ENCODE measurements around the gene LAMTOR4.
"Not testable (repeated sequence)": the region's sequence is repeated elsewhere in the genome, so short reads cannot be mapped to it uniquely, and the experiment has no call there.

Gene LAMTOR4

DNA sequence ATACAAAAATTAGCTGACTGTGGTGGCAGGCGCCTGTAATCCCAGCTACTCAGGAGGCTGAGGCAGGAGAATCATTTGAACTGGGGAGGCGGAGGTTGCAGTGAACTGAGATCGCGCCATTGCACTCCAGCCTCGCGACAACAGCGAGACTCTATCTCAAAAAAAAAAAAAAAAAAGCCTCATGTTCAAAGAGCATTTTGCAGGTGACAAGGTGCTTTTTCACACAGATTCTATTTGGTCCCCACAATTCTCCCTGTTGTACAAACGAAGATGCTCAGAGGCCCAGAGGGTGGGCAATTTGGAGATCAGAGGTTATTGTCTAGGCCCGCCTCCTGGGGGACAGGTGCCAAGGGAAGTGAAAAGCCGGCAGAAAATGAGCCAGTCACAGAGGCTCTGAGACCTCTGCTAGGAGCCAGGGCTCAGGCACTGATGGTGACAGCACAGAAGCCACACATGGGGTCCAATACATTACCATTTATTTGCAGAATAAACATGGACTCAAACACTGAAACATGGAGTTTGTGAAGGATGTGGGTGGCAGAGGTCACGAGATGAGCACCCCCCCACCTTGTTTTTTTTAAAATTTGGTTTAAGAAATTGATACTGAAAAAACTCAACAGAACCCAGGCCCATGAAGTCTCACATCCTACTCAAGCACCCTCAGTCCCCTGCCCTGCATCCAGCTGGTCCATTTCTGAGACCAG lies 20.6 kb downstream of the LAMTOR4 start:
- H3K36me3 Mint-ChIP-seq = no peaks in the 10 kb centered on the region
- peak overlapping the region; percentile 76 for H3K27ac Mint-ChIP-seq
- no peaks in the 10 kb centered on the region for H3K9me3 Mint-ChIP-seq (ENCODE audit: low read depth)
- peak overlapping the region; percentile 85 for H3K4me3 Mint-ChIP-seq
- peaks cover 62% of the 10 kb centered on the region for H3K4me1 Mint-ChIP-seq (ENCODE audit: low read depth)
- H3K27me3 Mint-ChIP-seq = no peaks in the 10 kb centered on the region

DNA sequence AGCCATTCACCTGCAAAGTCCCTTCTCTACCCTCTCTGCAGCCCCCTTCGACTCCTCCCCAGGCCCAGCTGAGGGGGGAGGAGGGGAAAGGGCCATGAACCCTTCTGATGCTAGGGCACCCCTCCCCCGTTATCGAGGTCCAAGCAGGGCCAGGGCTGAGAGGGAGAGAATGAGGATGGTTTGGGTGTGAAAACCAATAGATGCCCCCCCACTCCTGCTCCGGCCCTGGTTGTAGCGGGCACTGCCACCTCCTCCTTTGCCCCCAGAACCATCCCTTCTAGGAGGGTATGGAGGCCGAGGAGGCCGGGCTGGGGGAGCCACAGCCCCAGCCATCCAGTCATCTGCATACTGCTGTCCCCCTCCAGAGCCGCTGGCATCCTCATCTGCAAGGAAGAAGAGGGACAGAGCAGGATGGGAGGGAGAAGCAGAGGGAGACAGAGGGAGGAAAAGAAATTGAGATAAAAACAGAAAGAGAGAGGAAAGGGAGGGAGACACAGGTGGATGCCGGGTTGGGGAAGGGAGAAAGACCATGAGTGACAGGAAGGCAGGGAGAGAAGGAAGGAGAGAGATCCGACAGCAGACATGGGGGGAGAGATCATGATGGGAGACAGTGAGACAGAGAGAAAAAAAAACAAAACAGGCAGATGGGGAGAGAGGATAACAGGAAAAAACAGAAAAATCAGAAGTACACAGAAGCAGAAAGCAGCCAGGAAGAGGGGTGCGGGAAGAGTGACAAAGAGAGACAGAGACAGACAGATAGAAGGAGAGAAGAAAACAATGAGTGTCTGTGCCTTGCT lies 21.6 kb downstream of the LAMTOR4 start:
- no peaks in the 10 kb centered on the region for H3K27me3 Mint-ChIP-seq
- no peaks in the 10 kb centered on the region for H3K9me3 Mint-ChIP-seq (ENCODE audit: low read depth)
- H3K4me3 Mint-ChIP-seq = peak overlapping the region; percentile 81
- peaks cover 64% of the 10 kb centered on the region for H3K4me1 Mint-ChIP-seq (ENCODE audit: low read depth)
- H3K27ac Mint-ChIP-seq = peak overlapping the region; percentile 76
- H3K36me3 Mint-ChIP-seq = no peaks in the 10 kb centered on the region

DNA sequence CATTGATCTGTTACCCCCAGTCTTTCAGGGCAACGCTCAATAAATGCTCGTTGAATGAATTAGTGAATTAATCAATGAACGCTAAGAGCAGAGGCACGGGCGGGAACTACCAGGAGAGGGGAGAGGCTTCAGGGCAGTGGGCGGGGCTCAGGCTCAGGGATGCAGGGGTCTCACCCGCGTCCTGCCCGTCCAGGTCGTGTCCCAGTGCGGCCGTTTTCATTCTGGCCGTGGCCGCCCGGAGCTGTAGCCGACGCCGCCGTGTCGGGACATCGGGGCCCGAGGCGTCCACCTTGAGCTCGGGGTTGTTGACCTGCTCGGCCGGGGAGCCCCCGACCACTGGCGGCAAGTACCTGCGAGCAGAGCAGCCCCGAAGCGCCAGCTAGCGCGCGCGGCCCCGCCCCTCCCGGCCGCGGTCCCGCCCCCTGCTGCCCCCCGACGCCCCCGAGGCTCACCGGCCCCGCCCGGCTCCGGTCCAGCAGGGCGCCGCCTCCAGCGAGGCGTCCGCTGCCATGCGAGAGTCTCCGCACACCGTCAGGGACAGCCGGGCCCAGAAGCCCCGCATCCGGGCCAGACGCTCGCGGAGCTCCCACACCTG lies 22.5 kb downstream of the LAMTOR4 start:
- H3K4me3 Mint-ChIP-seq = peak overlapping the region; percentile 81
- H3K4me1 Mint-ChIP-seq (ENCODE audit: low read depth) = peaks cover 62% of the 10 kb centered on the region

DNA sequence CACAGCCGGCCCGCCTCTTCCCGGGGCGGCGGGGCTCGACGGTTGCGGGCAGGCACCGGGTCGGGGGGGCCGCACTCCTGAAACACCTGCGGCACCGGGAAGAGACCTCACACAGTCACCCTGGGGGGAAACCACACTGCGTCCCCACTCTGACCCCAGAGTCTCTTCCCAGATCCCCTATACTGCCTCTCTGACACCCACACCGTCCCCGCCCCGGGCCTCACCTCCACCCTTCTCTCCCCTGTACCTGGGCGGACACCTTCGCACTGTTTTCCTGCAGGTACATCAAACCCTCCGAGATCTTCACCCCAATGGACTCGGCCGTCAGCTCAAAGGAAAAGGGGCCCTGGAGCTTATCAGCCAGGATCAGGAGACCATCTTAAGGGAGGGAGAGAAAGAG lies 23.1 kb downstream of the LAMTOR4 start:
- H3K4me1 Mint-ChIP-seq (ENCODE audit: low read depth) = peaks cover 60% of the 10 kb centered on the region
- H3K27me3 Mint-ChIP-seq = no peaks in the 10 kb centered on the region
- no peaks in the 10 kb centered on the region for H3K9me3 Mint-ChIP-seq (ENCODE audit: low read depth)
- peak overlapping the region; percentile 50 for H3K27ac Mint-ChIP-seq
- peak overlapping the region; percentile 78 for H3K4me3 Mint-ChIP-seq
- H3K36me3 Mint-ChIP-seq = no peaks in the 10 kb centered on the region

More for the DNA sequence above, 22.5 kb downstream of the LAMTOR4 start:
- Mint-ChIP-seq H3K36me3 (no peaks in the 10 kb centered on the region), H3K27me3 (no peaks in the 10 kb centered on the region), H3K9me3 (ENCODE audit: low read depth) (no peaks in the 10 kb centered on the region), H3K27ac (peak overlapping the region; percentile 34)

DNA sequence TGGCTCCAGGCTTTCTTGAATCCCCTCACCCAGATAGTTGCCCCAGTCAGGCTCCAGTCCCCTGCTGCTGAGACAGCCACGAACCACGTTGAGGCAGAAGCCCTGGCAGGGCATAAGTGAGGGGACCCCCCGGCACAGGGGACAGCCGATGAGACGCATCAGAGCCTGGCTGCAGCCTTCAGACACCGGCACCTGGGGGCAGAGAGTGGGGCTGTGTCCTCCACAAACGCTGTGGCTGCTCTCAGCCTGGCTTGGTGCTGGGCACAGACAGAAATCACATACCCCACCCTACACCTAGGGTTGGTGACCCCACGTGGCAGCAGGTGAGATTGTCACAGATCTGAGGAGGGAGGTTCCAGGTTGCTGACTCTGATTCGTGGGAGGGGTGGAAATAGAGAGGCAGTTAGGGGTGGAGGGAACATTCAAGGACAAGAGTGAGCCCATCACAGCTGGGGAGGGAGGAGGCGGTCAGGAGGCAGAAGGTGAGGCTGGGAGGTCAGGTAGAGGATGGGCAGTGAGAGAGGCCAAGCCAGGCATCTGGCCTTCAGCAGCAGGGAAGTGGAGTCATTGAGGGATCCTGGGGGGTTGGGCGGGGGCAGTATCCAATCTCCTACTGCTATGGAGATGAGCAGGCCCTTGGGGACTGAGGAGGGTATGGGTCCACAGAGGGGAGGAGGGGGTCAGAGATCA lies 25.2 kb downstream of the LAMTOR4 start:
- Mint-ChIP-seq H3K4me3 (no peak overlapping the region), H3K9me3 (ENCODE audit: low read depth) (no peaks in the 10 kb centered on the region), H3K27ac (no peak overlapping the region), H3K27me3 (no peaks in the 10 kb centered on the region), H3K4me1 (ENCODE audit: low read depth) (peaks cover 39% of the 10 kb centered on the region), H3K36me3 (no peaks in the 10 kb centered on the region)

DNA sequence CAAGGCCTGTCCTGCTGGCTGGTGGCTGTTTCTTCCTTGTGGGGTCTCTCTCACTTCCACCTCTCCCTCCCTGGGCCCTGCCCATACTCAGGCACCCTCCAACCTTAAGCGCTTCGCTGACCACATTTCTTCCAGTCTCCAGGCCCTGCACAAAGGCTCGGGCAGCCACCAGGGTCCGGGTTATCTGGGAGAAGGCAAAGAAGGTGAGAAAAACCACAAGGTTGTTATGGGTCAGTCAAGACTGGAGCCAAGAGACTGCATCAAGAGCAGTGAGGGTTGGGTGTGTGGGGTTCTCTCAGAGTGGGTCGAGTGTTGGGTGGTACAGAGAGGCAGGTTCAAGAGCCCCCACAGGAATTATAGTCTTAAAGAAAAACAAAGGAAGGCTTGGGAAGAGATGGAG lies 25.9 kb downstream of the LAMTOR4 start:
- Mint-ChIP-seq H3K9me3 (ENCODE audit: low read depth) (no peaks in the 10 kb centered on the region), H3K27ac (no peak overlapping the region), H3K4me3 (no peak overlapping the region), H3K36me3 (no peaks in the 10 kb centered on the region), H3K27me3 (no peaks in the 10 kb centered on the region), H3K4me1 (ENCODE audit: low read depth) (peaks cover 36% of the 10 kb centered on the region)

DNA sequence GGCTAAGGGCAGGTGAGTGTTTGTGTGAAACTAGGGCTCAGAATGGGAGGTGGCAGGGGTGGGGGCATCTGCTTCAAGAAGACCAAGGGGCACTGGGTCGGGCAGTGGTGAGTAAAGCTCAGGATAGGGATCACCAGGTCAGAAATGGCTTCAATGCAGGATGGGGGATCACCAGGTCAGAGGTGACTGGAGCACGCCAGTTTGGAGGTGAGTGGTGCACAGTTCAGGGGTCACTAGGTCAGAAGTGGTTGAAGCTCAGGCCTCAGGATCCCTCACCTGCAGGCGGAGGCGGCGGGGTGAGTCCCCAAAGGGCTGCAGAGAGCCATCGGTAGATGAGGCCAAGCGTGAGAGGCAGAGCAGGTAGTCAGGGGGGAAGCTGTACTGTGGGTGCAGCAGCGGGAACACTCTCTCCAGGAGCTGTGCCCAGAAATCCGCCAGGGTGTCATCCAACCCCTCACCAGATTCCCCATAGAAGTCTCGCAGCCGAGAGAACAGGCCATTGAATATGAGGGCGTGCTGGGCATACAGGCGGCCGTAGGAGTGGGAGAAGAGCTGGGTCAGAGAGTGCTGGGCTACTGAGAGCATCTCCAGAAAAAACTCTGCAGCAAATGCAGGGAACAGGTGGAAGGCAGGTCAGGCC lies 26.7 kb downstream of the LAMTOR4 start:
- peak overlapping the region; percentile 65 for H3K4me3 Mint-ChIP-seq
- H3K27ac Mint-ChIP-seq = peak overlapping the region; percentile 64
- no peaks in the 10 kb centered on the region for H3K9me3 Mint-ChIP-seq (ENCODE audit: low read depth)
- H3K36me3 Mint-ChIP-seq = peaks cover 1% of the 10 kb centered on the region
- H3K27me3 Mint-ChIP-seq = no peaks in the 10 kb centered on the region
- H3K4me1 Mint-ChIP-seq (ENCODE audit: low read depth) = peaks cover 32% of the 10 kb centered on the region

DNA sequence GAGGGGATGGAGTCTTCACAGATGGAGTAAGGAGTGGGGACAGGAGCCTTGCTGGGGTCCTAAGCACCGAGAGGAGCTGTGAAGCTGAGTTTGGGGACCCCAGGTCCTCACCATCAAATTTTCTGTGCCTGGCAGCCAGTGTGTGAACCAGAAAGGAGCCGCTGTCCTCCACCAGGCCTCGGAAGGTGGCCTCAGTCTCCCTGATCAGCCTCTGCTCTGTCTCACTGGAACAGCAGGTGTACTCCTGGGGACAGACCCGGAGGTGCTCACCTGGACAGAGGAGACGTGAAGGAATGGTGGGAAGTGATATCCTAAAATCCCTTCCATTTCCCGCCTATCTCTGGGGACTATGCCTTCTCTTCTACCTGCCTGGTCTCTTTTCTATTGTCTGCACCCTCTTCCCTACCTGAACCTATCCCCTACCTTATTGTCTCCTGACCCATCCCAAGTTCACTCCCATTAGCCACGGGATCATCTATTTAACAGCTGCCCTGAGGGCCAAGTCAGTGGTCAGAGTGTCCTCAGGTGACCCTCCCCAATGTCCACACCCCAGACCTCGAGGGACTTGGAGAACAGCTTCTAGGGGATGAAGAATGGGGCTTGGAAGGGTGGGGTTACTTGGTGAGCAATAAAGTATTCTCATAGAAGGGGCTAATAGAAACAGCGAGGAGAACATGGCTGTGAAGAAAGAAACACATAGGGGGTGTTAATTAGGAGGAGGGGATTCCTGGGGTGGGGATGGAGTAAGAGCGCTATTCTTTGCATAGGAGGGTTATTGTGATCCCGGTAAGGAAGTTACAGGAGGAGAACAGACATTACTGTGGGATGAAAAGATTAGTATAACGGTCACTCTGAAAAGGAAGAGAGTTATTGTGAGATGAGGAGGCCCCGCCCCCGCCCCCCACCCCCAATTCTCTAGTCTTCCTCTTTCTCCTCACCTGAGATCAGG lies 27.7 kb downstream of the LAMTOR4 start:
- H3K4me3 Mint-ChIP-seq = peak overlapping the region; percentile 76

DNA sequence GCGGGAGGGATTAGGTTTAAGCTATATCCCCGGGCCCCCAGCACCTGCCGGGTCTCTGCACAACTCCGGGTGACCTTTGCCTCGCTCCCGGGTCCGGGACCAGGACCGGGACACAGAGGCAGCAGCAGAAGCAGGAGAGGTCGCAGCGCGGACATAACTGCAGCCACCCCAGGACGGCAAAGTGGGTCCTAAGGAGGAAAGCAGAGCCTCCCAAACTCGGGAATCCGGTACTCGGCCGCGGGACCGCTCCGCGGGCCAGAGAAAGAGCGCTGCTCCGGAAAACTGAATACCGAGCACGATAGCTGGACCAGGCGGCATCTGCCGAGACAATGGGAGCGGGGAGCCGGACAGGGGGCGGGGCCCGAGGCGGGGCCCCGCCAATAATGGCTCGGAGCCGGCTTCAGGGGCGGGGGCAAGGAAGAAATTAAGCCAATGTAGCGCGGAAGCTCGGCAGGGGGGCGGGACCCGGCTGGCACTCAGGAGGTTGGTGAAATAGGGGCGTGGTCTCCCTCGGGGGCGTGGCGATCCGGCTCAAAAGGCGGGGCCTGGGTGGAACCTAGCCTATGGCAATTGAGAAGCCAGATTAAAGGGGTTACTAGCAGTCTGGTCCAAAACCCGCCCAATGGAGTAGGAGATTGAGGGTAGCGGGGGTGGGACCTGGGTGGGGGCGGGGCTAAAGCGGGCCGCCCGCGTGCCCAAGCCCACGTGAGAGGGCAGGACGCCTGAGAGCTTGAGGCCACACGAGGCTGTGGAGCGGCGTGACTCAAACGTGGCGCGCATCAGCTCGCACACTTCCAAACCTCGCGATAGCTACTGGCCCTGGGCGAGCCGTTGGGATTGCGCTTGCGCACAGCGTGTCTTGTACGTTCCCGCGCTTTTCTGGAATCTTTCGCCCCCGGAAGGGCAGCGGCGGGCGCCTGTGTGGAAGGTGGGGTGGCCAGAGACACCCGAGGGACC lies 28.6 kb downstream of the LAMTOR4 start, which contains the start of the genes GPC2 and STAG3:
Gene GPC2 (minus strand): TSS at position 337 of the 957 bp plus-strand sequence. CDS start 182 bp downstream, at position 155.
Gene STAG3 (plus strand): TSS at position 874 of the 957 bp plus-strand sequence. CDS start 2,639 bp downstream, outside the sequence.
- Mint-ChIP-seq H3K27ac (no peak within 1 kb of the TSS), H3K9me3 (ENCODE audit: low read depth) (no peaks in the 10 kb centered on the region), H3K4me1 (ENCODE audit: low read depth) (peaks cover 43% of the 10 kb centered on the region), H3K27me3 (no peaks in the 10 kb centered on the region), H3K4me3 (peak within 1 kb of the TSS; percentile 76), H3K36me3 (peaks cover 3% of the 10 kb centered on the region)

More for the DNA sequence above, 27.7 kb downstream of the LAMTOR4 start:
- Mint-ChIP-seq H3K36me3 (peaks cover 3% of the 10 kb centered on the region), H3K27me3 (no peaks in the 10 kb centered on the region), H3K4me1 (ENCODE audit: low read depth) (peaks cover 36% of the 10 kb centered on the region), H3K27ac (no peak overlapping the region), H3K9me3 (ENCODE audit: low read depth) (no peaks in the 10 kb centered on the region)

DNA sequence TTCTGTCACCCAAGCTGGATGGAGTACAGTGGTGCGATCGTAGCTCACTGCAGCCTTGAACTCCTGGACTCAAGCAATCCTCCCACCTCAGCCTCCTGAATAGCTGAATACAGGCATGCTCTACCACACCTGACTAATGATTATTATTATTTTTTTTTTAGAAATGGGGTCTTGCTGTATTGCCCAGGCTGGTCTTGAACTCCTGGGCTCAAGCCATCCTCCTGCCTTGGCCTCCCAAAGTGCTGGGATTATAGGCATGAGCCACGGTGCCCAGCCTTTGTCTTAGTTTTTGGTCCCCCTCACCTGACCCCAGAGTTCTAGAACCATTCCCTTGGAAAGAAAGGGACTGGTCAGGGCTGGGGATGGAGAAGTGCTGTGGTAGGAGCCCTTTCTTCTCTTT lies 31.4 kb downstream of the LAMTOR4 start:
- H3K4me1 Mint-ChIP-seq (ENCODE audit: low read depth) = peaks cover 49% of the 10 kb centered on the region
- not testable (repeated sequence) for H3K27me3 Mint-ChIP-seq; H3K36me3 Mint-ChIP-seq; H3K9me3 Mint-ChIP-seq (ENCODE audit: low read depth)
- H3K4me3 Mint-ChIP-seq = peak overlapping the region; percentile 52
- peak overlapping the region; percentile 58 for H3K27ac Mint-ChIP-seq

DNA sequence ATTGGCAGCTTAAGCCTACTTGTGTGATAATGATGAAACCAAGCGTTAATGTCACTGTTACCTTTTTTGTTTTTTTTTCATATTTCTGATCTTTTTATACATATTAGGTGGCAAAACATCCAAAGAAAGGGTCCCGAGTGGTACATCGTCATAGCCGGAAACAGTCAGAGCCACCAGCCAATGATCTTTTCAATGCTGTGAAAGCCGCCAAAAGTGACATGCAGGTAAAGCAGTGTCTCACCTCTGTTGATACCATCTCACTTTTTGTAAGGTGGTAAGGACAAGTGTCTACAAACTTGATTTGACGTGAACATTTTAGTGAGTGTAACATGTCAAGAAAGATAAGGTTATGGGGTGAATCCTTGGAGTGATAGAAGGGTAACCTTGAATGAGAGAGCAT lies 33.9 kb downstream of the LAMTOR4 start:
- H3K27ac Mint-ChIP-seq = peak overlapping the region; percentile 30
- not testable (repeated sequence) for H3K9me3 Mint-ChIP-seq (ENCODE audit: low read depth); H3K36me3 Mint-ChIP-seq; H3K27me3 Mint-ChIP-seq; H3K4me3 Mint-ChIP-seq
- H3K4me1 Mint-ChIP-seq (ENCODE audit: low read depth) = peaks cover 39% of the 10 kb centered on the region

DNA sequence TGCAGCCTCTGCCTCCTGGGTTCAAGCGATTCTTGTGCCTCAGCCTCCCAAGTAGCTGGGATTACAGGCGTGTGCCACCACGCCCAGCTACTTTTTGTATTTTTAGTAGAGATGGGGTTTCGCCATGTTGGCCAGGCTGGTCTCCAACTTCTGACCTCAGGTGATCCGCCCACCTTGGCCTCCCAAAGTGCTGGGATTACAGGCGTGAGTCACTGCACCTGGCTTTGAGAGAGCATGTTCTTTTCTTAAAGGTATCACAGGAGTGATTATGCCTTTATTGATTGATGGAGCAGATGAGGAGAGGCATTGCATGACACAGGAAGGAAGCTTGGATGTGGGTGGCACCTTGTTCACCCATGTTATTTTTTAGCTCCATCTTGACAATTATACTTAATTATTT lies 34.4 kb downstream of the LAMTOR4 start:
- H3K4me1 Mint-ChIP-seq (ENCODE audit: low read depth) = peaks cover 39% of the 10 kb centered on the region
- H3K27me3 Mint-ChIP-seq; H3K27ac Mint-ChIP-seq; H3K4me3 Mint-ChIP-seq; H3K36me3 Mint-ChIP-seq; H3K9me3 Mint-ChIP-seq (ENCODE audit: low read depth): not testable (repeated sequence)

DNA sequence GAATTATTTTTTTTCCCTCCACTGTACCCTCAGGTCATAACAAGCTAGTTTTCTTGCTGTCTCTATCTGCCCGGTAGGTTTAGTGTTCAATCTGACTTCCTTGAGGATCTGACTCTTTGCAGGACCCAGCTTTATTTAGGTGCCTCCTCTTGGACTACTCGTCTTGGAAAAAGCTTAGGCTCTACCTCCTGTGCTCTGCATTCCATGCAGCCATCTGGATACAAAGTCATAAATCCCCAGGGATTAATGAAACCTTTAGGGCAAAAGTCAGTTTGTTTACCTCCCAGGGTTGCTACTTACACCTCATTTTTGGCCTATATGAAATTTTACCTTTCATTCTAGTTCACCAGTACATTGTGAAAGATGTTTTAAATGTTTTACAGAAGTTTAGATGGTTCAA lies 37.0 kb downstream of the LAMTOR4 start:
- H3K4me1 Mint-ChIP-seq (ENCODE audit: low read depth) = peaks cover 40% of the 10 kb centered on the region
- H3K27me3 Mint-ChIP-seq = no peaks in the 10 kb centered on the region
- no peaks in the 10 kb centered on the region for H3K9me3 Mint-ChIP-seq (ENCODE audit: low read depth)
- H3K27ac Mint-ChIP-seq = no peak overlapping the region
- no peak overlapping the region for H3K4me3 Mint-ChIP-seq
- H3K36me3 Mint-ChIP-seq = no peaks in the 10 kb centered on the region

All from activated naive CD8-positive, alpha-beta T cell (primary cell).